Stomach (tissue), 4 donors: ENCODE results near the gene SLC25A34.

ENCODE experiments used
- EP300 ChIP-seq: sonication (generic); formaldehyde crosslinking; IDR thresholded peaks from one replicate; pipeline ENCODE4 v1.6.1; 2017; ENCODE audit warnings: antibody characterized with exemption
- POLR2A ChIP-seq, 4 donors: fragments of 450-650 bp; IDR thresholded peaks; one replicate each; pipeline ENCODE4 v1.6.1; 2016; ENCODE audit warnings: antibody characterized with exemption in 4 of 4, control low read depth in 2 of 4, mild to moderate bottlenecking in 1 of 4, moderate library complexity in 1 of 4
- POLR2AphosphoS5 ChIP-seq, 3 donors: sonication (generic); formaldehyde crosslinking; IDR thresholded peaks; one replicate each; pipeline ENCODE4 v1.6.1; 2016; ENCODE audit warnings: antibody characterized with exemption in 3 of 3
- TF ChIP-seq, protein P1 (sequence below), 7 experiments: fragments of 450-650 bp in 4 of 7; fragments of 200-600 bp in 3 of 7; sonication (generic) in 3 of 7; IDR thresholded peaks; one replicate each; pipeline ENCODE4 v1.5.1; 2016 to 2019; ENCODE audit warnings: antibody characterized with exemption in 7 of 7, control low read depth in 2 of 7, mild to moderate bottlenecking in 1 of 7

DNA sequence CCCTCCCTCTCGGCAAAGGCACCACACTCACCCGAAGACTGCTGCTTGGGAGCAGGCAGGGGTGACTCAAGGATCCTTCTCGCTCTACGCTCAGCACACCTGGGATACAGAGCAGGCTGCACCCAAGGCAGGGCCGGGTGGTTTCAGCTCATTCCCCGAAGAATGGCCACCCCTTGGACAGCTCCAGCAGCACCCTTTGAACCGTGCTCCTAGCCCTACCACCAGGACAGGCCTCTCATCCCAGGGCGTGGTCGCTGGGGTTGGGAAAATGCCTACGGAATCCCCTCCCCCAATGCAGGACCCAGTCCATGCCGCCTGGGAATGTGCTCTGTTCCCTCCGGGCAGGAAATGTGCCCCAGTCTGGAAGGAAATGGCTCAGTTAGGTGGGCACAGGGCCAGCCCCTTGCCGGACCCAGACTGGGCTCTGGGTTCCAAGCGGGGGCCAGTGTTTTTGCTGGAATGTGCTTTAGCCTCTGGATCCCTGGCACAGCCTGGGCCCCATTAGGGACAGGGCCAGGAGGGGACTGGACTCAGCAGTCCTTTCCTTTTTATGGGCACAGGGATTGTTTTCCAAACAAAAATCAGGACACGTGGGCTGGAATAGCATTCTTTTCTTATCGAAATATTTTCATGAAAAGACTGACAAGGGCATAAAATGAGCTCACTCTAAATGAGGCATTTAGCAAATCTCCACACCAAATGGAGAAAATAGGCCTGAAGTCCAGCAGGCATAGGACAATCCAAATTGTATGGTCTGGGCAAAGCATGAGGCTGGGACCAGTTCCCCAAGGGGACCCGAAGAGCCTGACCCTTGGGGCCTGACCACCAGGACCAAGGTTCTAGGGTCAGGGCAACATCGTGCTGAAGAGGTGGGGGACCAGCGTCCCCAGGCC lies 13.6 kb downstream of the SLC25A34 start:
- TF ChIP-seq POLR2AphosphoS5 (IDR thresholded peaks at IDR 0.05) (no peak), POLR2A (IDR thresholded peaks at IDR 0.05) (no peak), EP300 (no peak)
- TF ChIP-seq, protein P1, sequence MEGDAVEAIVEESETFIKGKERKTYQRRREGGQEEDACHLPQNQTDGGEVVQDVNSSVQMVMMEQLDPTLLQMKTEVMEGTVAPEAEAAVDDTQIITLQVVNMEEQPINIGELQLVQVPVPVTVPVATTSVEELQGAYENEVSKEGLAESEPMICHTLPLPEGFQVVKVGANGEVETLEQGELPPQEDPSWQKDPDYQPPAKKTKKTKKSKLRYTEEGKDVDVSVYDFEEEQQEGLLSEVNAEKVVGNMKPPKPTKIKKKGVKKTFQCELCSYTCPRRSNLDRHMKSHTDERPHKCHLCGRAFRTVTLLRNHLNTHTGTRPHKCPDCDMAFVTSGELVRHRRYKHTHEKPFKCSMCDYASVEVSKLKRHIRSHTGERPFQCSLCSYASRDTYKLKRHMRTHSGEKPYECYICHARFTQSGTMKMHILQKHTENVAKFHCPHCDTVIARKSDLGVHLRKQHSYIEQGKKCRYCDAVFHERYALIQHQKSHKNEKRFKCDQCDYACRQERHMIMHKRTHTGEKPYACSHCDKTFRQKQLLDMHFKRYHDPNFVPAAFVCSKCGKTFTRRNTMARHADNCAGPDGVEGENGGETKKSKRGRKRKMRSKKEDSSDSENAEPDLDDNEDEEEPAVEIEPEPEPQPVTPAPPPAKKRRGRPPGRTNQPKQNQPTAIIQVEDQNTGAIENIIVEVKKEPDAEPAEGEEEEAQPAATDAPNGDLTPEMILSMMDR (IDR thresholded peaks at IDR 0.05): no peak
